ENCODE data around the gene ZNRF4.
"Not testable (repeated sequence)": the region's sequence is repeated elsewhere in the genome, so short reads cannot be mapped to it uniquely, and the experiment has no call there.

Gene ZNRF4, protein sequence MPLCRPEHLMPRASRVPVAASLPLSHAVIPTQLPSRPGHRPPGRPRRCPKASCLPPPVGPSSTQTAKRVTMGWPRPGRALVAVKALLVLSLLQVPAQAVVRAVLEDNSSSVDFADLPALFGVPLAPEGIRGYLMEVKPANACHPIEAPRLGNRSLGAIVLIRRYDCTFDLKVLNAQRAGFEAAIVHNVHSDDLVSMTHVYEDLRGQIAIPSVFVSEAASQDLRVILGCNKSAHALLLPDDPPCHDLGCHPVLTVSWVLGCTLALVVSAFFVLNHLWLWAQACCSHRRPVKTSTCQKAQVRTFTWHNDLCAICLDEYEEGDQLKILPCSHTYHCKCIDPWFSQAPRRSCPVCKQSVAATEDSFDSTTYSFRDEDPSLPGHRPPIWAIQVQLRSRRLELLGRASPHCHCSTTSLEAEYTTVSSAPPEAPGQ

DNA sequence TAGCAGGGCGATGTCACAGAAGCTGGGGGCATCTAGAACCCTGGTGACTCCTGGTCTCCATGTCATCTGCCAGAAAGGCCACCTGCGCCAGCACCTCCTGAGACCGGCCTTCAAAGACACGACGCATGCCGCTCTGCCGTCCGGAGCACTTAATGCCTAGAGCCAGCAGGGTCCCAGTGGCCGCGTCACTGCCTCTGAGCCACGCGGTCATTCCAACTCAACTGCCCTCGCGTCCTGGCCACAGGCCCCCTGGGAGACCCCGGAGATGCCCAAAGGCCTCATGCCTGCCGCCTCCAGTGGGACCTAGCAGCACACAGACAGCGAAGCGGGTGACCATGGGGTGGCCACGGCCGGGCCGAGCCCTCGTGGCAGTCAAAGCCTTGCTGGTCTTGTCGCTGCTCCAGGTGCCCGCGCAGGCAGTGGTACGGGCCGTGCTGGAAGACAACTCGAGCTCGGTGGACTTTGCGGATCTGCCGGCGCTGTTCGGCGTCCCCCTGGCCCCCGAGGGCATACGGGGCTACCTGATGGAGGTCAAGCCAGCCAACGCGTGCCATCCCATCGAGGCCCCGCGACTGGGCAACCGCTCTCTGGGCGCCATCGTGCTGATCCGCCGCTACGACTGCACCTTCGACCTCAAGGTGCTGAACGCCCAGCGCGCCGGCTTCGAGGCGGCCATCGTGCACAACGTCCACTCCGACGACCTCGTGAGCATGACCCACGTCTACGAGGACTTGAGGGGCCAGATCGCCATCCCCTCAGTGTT, at the start of gene ZNRF4:
Gene ZNRF4 (plus strand): TSS at position 51 of the 763 bp plus-strand sequence. CDS start 75 bp downstream, at position 126.
- DNase-seq, result no peak
- intact Hi-C loops (cut with DNase I), result no loop called here

DNA sequence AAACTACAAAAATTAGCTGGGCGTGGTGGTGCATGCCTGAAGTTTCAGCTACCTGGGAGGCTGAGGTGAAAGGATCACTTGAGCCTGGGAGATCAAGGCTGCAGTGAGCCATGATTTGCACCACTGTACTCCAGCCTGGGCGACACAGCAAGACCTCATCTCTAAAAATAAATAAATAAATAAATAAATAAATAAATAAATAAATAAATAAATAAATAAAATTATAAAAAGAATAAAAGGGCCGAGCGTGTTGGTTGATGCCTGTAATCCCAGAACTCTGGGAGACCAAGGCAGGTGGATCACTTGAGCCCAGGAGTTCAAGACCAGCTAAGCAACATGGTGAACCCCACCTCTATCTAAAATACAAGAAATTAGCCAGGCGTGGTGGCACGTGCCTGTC, 49.0 kb upstream of the ZNRF4 start:
- DNase-seq; intact Hi-C loops (cut with DNase I): not testable (repeated sequence)

GRCh38 chr19:5406816-5407215, 48.4 kb upstream of the ZNRF4 start:
- intact Hi-C loops (cut with DNase I), result no loop called here
- DNase-seq, result peak in 12 of 42 donors; percentile 3 to 57 (median 20)

DNA sequence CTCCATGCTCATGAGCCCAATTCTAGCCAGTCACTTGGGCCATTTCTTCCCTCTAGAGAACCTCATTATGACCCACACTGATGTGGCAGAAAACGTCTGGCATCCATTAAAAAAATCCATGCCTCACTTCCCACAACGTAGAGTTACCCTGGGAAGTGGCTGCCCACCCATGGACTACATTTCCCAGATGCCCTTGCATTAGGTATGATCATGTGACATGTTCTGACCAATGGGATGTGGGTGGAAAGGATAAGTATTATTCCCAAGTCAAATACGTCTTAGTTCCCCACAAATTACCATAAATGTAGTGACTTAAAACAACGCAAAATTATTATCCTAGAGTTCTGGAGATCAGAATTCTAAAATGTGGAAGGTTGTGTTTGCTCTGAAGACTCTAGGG, 47.9 kb upstream of the ZNRF4 start:
- intact Hi-C loops (cut with DNase I), result no loop called here
- no peak for DNase-seq

DNA sequence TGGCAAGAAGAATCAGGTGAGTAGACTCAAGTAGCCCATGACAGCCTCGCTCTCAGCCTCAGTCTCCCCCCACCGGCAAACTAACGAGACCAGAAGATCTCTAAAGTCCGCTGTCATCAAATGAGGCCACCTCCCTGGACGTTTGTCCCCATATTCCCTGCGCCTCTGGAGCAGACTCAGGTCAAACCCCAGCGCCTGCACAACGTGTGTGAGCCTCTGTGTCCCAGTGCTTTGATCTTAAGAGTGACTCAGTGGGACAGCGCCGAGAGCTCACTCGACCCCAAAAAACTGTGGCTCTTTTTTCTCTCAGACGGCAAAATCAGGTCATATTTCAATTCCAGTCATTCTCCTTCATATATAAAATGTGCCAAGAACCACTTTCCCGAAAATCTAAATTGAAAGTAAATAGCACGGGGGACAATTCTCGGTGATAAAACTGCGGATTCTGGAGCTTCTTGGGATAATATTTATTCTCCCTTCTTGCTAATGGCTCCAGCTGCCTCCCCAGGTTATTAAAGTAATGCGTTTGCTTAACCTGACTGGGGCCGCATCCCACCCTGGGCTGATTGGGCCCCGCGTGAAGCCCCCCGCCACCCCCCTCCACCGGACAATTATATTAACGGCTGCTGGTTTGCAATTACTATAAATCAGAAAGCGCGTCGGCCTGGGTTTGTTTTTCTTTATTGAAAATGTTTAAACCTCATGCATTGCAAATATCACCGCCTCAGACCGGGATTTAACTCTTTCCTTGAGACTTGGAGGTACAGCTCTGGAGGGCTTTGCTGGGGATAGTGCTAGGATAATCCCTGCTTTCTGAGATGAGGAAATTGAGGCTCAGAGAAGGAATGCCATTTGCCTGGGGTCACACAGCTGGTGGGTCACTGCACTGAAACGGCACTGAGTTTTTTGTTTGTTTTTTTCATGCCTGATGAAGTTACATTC, 37.5 kb upstream of the ZNRF4 start:
- no peak for DNase-seq
- intact Hi-C loops (cut with DNase I), result no loop called here

- intact Hi-C loops (cut with DNase I), result no loop called here
- no peak for DNase-seq
Measured at GRCh38 chr19:5418677-5419076, 36.5 kb upstream of the ZNRF4 start.

- intact Hi-C loops (cut with DNase I), result no loop called here
- DNase-seq, result no peak
Measured at GRCh38 chr19:5420953-5421352, 34.3 kb upstream of the ZNRF4 start.

DNA sequence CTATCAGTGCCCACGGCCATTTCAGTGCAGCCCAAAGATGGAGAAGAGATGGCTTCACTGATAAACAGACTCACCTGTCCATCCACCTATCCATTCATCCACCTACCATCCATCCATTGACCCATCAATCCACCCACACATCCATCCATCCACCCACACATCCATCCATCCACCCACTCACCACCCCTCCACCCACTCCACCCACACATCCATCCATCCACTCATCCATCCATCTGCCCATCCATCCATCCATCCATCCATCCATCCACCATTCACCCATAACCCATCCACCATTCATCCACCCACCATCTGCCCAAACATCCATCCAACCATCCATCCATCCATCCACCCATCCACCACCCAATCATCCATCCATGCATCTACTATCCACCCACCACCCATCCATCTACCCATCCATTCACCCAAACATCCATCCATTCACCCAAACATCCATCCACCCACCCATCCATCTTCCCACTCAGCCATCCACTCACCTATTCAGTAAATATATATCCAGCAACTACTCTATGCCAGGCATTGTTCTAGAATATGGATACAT, 31.6 kb upstream of the ZNRF4 start:
- no peak for DNase-seq
- intact Hi-C loops (cut with DNase I), result no loop called here

DNA sequence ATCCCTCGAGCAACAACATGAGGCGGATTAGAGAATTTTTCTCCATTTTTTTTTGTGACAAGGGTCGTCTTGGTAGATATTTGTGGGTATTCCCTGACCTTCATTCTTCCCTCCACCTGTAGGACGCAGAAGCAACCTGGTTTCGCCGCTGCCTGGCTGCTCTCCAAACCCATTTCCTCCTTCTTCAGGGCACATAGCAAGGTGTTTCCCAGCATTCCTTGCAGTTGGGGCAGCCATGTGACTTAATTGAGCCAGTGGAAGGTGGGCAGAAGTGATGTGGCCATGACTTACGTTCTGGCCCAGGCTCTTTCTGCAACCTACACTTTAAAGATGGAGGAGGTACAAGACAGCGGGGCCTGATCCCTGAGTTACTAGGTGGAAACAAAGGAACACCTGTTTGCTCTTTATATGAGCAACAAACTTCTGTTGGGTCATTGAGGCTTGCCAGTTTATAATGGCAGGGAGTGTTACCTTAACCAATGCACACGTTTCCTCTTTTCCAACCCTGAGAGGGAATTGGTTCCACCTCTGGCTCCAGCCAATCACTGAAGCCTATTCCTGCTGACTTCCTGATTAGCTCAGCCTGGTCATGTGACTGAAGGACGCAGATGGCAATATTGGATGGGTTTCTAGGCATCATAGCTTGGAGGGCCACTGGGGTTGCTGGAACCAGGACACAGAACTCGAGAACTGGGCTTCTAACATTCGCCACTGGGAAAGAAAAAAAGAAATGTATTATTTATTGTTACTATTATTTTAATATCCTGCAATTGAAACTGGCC, 30.8 kb upstream of the ZNRF4 start:
- DNase-seq, result no peak
- intact Hi-C loops (cut with DNase I), result no loop called here

DNA sequence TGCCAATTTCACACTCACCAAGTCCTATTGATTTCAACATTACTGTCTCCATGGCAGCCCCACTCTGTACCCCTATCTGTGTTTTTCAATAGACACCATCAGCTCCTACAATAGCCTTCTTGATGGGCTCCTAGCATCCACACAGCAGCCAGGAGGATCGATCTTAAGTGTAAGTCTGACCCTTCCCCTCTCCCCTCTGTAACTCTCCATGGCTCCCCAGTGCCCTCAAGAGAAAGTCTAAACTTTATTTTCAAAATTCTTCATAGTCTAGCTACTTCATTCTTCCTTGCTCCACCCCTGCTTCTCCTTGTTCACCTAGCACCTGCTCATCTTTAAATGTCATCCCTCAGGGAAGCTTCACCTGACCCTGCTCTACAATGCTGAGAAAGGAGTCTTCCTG, 30.0 kb upstream of the ZNRF4 start:
- no peak for DNase-seq
- intact Hi-C loops (cut with DNase I), result no loop called here

GRCh38 chr19:5430237-5430636, 25.0 kb upstream of the ZNRF4 start:
- no peak for DNase-seq
- intact Hi-C loops (cut with DNase I), result no loop called here

DNA sequence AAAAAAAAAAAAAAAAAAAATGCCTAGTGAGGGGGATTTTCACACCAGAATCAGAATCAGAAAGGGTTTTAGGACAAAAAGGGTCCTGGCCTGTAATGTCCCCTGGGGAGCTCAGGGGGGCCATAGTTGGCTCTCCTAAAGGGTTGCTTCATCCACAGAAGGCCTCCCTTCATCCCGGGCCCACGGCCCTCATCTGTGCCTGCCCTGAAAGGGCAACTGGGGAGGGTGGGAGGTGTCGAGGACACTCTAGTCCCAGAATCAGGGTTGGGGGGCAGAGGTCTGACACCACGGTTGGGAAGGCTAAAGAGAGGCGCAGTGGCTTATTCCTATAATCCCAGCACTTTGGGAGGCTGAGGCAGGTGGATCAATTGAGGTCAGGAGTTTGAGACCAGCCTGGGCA, 22.5 kb upstream of the ZNRF4 start:
- no peak for DNase-seq
- intact Hi-C loops (cut with DNase I), result no loop called here

DNA sequence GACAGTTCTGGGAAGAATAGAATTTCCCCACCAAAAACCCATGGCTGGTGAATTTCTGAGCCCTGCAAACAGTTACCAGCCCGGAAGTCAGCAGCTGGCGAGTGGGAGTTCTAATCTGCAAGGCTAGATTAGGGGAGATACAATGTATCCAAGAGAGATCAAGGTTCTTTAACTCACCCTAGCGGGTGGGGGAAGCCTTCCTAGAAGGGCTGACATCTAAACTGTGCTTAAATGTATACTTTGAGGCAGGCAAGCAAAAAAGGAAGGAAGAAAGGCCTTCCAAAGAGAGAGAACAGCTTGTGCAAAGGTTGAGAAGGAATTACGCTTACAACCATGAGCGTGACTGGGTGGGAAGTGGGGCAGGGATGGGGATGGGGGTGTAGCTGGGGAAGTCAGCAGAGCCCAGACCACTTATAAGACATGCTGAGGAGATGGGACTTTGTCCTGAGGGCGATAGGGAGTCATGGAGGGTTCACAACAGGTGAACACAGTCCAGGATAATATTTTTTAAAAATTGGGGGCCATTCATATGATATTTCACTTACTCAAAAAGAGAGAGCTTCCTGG, 20.8 kb upstream of the ZNRF4 start:
- intact Hi-C loops (cut with DNase I), result no loop called here
- no peak for DNase-seq

DNA sequence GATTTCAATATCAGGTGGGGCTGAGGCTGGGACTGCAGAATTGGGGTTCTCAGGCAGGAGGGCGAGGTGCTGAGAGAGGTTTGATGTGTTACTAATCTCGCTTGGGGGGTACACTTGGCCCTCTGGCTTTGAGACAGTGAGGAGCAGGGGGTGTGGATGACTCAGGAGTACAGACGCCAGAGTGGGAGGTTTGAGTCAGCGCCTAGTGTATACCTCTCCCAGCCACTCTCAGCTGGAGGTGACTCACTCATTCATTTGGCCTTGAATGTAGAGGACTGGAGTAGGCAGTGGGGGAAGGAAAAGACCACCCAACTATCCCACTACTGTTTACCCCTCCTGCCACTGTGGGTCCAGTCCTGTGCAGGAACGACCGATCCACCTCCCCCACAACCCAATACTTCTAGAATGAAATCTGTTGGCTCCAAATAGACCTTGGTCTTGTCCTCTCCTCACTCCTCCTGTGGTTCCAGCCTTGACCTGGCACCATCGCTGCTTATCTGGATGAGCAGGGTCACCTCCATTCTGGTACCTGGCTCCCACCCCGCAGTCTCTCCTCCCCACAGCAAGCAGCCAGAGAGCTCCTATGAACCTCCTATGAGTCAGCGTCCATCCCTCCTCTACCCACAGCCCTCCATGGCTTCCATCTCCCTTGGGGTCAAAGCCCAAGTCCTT, 20.1 kb upstream of the ZNRF4 start:
- intact Hi-C loops (cut with DNase I), result no loop called here
- peak; percentile 24 to 93 (median 66) for DNase-seq

GRCh38 chr19:5435642-5436017, 19.6 kb upstream of the ZNRF4 start:
- DNase-seq, result no peak

DNA sequence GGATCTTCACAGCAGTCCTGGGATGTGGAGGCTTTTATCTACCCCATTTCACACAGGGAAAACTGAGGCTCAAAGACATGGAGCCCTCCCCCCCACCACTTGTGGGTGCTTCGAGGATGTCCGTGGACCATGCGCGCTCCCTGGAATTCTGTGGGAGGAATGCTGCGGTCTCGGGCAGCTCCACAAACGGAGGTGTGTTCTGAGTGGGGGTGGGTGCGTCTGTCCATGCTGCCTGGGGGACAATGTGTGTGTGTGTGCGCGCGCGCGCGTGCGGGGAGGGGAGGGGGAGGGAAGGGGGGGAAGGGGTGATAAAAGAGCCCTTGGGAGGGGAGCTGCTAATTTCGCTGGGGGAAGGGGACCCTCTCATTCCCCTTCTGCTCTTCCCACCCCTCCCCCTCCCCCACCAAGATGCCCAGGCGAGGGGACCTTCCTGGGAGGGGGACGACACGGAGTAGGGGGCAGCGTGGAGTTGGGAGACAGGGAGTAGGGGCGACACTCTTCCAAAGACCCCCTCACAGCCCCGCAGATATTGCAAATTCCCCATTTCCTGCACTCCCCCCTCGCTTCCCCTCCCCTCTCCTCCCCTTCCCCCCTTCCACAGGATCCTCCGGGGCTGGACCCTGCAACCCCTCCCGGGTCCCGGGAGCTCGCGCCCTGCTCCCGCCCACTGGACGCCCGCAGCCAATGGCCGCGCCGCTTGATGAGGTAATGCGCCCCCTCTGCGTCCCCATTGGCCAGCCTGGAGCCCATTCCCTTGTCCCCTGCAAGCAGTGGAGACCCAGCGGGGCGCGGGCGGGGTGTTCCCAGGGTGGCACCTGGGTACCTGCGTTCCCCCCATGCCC, 18.9 kb upstream of the ZNRF4 start:
- intact Hi-C loops (cut with DNase I), result no loop called here
- DNase-seq, result peak in 40 of 42 donors; percentile 16 to 79 (median 54)

More at GRCh38 chr19:5435642-5436017, 19.6 kb upstream of the ZNRF4 start:
- intact Hi-C loops (cut with DNase I), result no loop called here

DNA sequence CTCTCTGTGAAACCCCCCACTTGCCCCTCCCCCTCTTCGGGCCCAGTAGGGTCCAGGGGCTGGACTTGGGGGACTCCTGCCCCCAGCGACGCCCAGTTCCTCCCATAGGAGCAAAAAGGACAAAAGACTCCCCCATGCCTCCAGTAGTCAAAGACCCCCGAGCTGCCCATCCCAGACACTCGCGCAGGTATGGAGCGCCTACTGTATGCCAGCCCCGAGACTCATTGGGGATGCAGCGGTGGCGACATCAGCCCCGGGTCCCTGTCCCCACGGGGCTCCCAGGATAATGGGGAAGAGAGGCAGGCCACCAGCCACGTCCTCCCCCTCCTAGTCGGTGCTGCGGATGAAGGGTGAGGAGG, 18.3 kb upstream of the ZNRF4 start:
- no peak for DNase-seq
- intact Hi-C loops (cut with DNase I), result no loop called here

Data from head of caudate nucleus (tissue), 42 donors.